Measurements from ENCODE around the gene GTF3A. TPM values are rescaled to one million over a fixed set of nuclear protein-coding genes. Genes with fewer than 3 reads are reported as not detected.

Gene GTF3A
- total and polyA plus RNA-seq, 2 of the 8 experiments (the other 6 are each of a cell fraction or from before 2014, with no cell fraction given) = 41.6 to 96.5 TPM

DNA sequence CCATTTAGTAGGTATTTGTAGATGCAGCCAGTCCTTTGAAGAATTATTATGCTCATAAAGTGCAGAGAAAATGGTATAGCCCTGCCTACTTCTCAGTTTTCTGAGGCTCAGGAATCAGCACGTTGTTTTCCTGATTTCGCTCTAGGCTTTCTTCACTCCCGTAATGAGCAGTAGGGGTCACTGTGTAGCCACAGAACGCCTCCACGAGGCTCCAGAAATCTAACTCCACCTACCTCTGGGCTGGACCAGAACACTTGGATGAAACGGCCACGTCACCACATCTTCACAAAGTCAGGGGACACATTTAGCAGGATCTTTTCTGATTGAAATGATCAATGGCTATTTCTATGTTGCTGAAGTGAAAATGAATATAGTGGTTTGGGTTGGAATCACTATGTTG lies 49.8 kb upstream of the GTF3A start (continued):
- TF ChIP-seq, protein P1, sequence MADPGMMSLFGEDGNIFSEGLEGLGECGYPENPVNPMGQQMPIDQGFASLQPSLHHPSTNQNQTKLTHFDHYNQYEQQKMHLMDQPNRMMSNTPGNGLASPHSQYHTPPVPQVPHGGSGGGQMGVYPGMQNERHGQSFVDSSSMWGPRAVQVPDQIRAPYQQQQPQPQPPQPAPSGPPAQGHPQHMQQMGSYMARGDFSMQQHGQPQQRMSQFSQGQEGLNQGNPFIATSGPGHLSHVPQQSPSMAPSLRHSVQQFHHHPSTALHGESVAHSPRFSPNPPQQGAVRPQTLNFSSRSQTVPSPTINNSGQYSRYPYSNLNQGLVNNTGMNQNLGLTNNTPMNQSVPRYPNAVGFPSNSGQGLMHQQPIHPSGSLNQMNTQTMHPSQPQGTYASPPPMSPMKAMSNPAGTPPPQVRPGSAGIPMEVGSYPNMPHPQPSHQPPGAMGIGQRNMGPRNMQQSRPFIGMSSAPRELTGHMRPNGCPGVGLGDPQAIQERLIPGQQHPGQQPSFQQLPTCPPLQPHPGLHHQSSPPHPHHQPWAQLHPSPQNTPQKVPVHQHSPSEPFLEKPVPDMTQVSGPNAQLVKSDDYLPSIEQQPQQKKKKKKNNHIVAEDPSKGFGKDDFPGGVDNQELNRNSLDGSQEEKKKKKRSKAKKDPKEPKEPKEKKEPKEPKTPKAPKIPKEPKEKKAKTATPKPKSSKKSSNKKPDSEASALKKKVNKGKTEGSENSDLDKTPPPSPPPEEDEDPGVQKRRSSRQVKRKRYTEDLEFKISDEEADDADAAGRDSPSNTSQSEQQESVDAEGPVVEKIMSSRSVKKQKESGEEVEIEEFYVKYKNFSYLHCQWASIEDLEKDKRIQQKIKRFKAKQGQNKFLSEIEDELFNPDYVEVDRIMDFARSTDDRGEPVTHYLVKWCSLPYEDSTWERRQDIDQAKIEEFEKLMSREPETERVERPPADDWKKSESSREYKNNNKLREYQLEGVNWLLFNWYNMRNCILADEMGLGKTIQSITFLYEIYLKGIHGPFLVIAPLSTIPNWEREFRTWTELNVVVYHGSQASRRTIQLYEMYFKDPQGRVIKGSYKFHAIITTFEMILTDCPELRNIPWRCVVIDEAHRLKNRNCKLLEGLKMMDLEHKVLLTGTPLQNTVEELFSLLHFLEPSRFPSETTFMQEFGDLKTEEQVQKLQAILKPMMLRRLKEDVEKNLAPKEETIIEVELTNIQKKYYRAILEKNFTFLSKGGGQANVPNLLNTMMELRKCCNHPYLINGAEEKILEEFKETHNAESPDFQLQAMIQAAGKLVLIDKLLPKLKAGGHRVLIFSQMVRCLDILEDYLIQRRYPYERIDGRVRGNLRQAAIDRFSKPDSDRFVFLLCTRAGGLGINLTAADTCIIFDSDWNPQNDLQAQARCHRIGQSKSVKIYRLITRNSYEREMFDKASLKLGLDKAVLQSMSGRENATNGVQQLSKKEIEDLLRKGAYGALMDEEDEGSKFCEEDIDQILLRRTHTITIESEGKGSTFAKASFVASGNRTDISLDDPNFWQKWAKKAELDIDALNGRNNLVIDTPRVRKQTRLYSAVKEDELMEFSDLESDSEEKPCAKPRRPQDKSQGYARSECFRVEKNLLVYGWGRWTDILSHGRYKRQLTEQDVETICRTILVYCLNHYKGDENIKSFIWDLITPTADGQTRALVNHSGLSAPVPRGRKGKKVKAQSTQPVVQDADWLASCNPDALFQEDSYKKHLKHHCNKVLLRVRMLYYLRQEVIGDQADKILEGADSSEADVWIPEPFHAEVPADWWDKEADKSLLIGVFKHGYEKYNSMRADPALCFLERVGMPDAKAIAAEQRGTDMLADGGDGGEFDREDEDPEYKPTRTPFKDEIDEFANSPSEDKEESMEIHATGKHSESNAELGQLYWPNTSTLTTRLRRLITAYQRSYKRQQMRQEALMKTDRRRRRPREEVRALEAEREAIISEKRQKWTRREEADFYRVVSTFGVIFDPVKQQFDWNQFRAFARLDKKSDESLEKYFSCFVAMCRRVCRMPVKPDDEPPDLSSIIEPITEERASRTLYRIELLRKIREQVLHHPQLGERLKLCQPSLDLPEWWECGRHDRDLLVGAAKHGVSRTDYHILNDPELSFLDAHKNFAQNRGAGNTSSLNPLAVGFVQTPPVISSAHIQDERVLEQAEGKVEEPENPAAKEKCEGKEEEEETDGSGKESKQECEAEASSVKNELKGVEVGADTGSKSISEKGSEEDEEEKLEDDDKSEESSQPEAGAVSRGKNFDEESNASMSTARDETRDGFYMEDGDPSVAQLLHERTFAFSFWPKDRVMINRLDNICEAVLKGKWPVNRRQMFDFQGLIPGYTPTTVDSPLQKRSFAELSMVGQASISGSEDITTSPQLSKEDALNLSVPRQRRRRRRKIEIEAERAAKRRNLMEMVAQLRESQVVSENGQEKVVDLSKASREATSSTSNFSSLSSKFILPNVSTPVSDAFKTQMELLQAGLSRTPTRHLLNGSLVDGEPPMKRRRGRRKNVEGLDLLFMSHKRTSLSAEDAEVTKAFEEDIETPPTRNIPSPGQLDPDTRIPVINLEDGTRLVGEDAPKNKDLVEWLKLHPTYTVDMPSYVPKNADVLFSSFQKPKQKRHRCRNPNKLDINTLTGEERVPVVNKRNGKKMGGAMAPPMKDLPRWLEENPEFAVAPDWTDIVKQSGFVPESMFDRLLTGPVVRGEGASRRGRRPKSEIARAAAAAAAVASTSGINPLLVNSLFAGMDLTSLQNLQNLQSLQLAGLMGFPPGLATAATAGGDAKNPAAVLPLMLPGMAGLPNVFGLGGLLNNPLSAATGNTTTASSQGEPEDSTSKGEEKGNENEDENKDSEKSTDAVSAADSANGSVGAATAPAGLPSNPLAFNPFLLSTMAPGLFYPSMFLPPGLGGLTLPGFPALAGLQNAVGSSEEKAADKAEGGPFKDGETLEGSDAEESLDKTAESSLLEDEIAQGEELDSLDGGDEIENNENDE (IDR thresholded peaks at IDR 0.05; ENCODE audit: insufficient replicate concordance, low read length) = no peak
- TF ChIP-seq, protein P2, sequence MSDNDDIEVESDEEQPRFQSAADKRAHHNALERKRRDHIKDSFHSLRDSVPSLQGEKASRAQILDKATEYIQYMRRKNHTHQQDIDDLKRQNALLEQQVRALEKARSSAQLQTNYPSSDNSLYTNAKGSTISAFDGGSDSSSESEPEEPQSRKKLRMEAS (IDR thresholded peaks at IDR 0.05) = peak; percentile 76
- TF ChIP-seq TAF7 (optimal IDR thresholded peaks at IDR 0.05; ENCODE audit: borderline replicate concordance, low read depth, low read length) (no peak), CHD2 (IDR thresholded peaks at IDR 0.05; ENCODE audit: low read length) (no peak), EGR1 (IDR thresholded peaks at IDR 0.05; ENCODE audit: borderline replicate concordance, low read depth, low read length) (no peak), CHD1 (IDR thresholded peaks at IDR 0.05; ENCODE audit: low read depth, low read length) (no peak), TAF1 (IDR thresholded peaks at IDR 0.05; ENCODE audit: low read depth, low read length) (no peak), TBP (IDR thresholded peaks at IDR 0.05; ENCODE audit: low read depth, low read length) (no peak)
